GM13976 (cell line): ENCODE measurements around the gene PSMD13.
"Not testable (repeated sequence)": the region's sequence is repeated elsewhere in the genome, so short reads cannot be mapped to it uniquely, and the experiment has no call there.

Experiments
- DNase-seq: peaks from one replicate; pipeline ENCODE4 v3.0.0; 2012; ENCODE audit warnings: low spot score
- in situ Hi-C: fragments of 300-500 bp; cut with MboI; formaldehyde crosslinking; loops from one replicate; pipeline ENCODE4 v1.12.0; 2022; ENCODE audit warnings: low sequenced_read_pairs, mixed read lengths, inconsistent platforms; ENCODE audit not compliant: unreplicated experiment
- TF ChIP-seq, protein P1 (sequence below): IDR thresholded peaks from 2 replicates; pipeline ENCODE4 v1.5.1; 2012; ENCODE audit warnings: borderline replicate concordance, mild to moderate bottlenecking; ENCODE audit not compliant: insufficient read depth; ENCODE audit errors: extremely low read depth, missing control alignments, control extremely low read depth

PSMD13 gene

DNA sequence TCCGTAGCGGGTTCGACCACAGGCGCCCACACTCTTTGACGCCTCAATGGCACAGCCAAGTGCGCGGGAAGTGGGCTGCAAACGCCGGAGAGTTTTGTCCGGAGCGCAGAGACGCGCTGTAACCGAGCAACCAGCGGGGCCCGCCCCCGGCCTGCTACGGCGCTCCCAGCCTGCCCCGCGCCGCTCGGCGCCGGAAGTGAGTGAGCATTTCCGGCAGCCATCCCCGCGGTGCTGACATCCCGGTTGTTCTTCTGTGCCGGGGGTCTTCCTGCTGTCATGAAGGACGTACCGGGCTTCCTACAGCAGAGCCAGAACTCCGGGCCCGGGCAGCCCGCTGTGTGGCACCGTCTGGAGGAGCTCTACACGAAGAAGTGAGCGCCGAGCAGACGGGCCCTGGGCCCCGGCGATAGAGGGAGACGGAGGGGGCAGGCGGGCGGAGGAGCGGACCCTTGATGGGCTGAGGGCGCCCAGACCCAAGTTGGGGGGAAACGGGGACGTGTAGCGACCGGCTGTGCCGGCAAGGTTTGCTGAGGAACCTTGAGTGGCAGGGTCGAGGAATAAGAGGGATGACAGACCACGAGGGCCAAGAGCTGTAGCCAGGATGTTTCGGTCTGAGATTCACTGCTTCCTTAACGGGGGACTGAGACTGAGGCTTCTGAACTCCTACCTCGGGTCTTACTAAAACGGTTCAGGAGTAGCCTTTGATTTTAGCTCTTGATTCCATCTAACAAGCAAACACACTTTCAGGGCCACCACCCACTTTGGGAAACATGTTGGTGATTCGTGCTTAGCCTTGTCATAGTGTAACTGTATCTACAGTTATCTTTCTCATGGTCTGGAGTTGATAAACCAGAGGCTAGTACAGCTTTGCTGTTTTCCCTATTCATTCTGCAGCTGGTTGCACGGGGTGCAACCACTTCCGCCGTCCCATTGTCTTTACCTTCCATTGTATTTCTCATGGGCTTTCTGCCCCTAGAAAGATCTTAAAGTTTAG, at the start of gene PSMD13:
Gene PSMD13 (plus strand): TSS at position 203 of the 994 bp plus-strand sequence. CDS start 74 bp downstream, at position 277.
- in situ Hi-C loops: no loop called here
- TF ChIP-seq, protein P1, sequence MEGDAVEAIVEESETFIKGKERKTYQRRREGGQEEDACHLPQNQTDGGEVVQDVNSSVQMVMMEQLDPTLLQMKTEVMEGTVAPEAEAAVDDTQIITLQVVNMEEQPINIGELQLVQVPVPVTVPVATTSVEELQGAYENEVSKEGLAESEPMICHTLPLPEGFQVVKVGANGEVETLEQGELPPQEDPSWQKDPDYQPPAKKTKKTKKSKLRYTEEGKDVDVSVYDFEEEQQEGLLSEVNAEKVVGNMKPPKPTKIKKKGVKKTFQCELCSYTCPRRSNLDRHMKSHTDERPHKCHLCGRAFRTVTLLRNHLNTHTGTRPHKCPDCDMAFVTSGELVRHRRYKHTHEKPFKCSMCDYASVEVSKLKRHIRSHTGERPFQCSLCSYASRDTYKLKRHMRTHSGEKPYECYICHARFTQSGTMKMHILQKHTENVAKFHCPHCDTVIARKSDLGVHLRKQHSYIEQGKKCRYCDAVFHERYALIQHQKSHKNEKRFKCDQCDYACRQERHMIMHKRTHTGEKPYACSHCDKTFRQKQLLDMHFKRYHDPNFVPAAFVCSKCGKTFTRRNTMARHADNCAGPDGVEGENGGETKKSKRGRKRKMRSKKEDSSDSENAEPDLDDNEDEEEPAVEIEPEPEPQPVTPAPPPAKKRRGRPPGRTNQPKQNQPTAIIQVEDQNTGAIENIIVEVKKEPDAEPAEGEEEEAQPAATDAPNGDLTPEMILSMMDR: no peak
- DNase-seq: peak; percentile 96

DNA sequence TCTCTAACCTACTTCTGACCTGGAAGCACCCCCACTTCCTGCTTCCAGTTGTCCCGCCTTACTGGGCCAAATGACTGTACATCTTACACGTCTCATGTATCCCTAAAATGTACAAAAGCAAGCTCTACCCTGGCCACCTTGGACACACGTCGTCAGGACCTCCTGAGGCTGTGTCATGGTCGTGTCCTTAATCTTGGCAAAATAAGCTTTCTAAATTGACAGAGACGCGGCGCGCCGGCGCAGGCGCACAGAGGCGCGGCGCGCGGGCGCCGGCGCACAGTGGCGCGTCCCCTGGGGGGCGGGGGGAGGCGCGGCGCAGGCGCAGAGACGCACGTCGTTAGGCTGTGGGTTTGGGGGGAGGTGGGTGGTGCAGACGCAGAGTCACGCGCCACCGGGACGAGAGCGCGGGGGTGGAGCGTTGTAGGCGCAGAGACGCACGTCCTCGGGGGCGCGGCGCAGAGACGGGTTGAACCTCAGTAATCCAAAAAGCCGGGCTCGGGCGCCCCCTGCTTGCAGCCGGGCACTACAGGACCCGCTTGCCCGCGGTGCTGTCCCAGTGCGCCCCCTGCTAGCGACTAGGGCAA, 47.5 kb upstream of the PSMD13 start:
- in situ Hi-C loops, DNase-seq: not testable (repeated sequence)

GRCh38 chr11:189843-190311, 46.9 kb upstream of the PSMD13 start:
- in situ Hi-C loops, DNase-seq: not testable (repeated sequence)
- TF ChIP-seq, protein P1: peak; percentile 18

- in situ Hi-C loops, DNase-seq: not testable (repeated sequence)
Observed at GRCh38 chr11:190546-190945, 46.2 kb upstream of the PSMD13 start.

DNA sequence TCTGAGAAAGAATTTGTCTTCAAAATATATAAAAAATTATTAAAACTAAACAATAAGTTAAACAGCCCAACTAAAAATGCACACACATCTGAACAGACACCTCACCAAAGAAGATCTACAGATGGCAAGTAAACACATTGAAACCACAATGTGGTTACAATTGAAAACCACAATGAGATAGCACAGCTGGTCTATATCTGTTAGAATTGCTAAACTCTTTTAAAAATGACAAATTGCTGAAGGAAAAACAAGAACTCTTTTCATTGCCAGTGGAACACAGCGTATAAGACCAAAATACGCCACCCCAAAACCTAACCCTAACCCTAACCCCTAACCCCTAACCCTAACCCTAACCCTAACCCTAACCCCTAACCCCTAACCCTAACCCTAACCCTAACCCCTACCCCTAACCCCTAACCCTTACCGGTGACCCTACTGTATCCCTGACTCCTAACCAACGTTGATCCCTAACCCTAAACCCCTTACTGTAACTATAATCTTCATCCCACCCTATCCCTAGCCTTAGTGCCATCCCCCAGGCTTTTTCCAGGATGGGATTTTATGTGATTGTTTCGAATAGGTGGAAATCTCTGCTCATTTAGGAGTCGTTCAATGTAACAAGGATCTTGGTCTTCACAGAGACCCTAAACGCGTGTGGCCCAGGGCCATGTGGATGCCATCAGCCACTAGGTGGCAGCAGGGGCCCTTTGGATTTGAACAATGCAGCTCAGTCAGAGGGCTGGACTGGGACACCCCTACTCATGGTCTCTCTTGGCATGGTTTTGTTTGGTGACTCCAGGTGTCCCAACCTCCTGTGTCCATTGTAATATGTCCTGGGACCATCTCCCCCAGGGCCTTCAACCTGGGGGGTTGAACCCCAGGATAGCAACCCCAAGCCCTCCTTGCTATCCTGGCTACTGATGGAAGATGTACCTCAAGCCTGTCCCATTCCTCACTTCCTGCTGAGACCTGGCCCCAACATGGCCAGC, 45.0 kb upstream of the PSMD13 start:
- TF ChIP-seq, protein P1: peak; percentile 43
- in situ Hi-C loops, DNase-seq: not testable (repeated sequence)

DNA sequence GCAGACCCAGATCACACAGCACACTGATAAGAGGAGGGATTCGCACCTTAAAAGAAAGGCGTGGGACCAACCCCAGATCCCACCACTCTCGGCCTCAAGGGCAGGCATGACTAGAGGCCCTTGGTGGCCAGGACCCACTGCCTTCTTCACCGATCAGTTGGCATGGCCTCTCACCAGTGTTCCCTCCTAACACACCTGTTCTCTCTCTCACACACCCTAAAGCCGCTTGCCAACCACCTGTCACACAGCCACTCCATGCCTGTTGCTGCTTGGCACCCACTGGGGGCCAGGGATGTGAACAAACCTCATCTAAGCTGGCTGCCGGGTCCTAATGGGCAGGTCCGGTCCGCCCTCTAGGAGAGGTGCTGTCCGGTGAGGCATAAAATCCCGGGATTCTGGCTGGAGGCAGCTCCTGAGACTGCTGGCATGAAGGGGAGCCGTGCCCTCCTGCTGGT, 44.1 kb upstream of the PSMD13 start, which contains the start of gene SCGB1C1:
Gene SCGB1C1 (plus strand): TSS at position 405 of the 455 bp plus-strand sequence. CDS start 22 bp downstream, at position 427.
- DNase-seq, in situ Hi-C loops: not testable (repeated sequence)

DNA sequence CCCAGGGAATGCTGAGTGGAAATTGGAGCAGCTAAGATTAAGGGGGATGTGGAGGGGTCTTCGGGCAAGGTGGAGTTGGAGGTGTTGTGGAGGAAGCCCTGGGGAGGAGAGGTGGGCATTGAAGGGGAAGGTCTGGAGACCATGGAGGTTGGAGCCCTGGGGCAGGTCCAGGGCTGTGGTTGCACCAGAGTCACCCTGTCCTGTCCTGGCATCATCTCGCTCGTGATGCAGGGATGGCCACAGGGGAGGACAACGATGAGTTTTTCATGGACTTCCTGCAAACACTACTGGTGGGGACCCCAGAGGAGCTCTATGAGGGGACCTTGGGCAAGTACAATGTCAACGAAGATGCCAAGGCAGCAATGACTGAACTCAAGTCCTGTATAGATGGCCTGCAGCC, 43.3 kb upstream of the PSMD13 start:
- in situ Hi-C loops, DNase-seq: not testable (repeated sequence)
